HepG2 (cell line): ENCODE measurements around the gene ABCC5. TPM values are rescaled to one million over a fixed set of nuclear protein-coding genes. Genes with fewer than 3 reads are reported as not detected.
A peak's percentile ranks its signal among the peaks of the same experiment; 100 is the strongest.

ENCODE experiments used
- ARID2 ChIP-seq: sonication (generic); formaldehyde crosslinking; IDR thresholded peaks from 2 replicates; pipeline ENCODE4 v1.8.1; 2022; ENCODE audit warnings: mild to moderate bottlenecking, missing genetic modification reagents, borderline replicate concordance
- FOXA3 ChIP-seq: IDR thresholded peaks from 2 replicates; pipeline ENCODE4 v1.6.1; 2016; ENCODE audit warnings: missing genetic modification reagents, missing compliant biosample characterization
- MAF1 ChIP-seq: sonication (generic); formaldehyde crosslinking; IDR thresholded peaks from 2 replicates; pipeline ENCODE4 v1.5.0; 2020; ENCODE audit warnings: missing genetic modification reagents, borderline replicate concordance
- POLR2AphosphoS5 ChIP-seq: IDR thresholded peaks from 2 replicates; pipeline ENCODE4 v1.6.1; 2012; ENCODE audit warnings: low read depth, low read length
- RBM39 ChIP-seq: fragments of 200-400 bp; formaldehyde crosslinking; IDR thresholded peaks from one replicate; pipeline ENCODE4 v1.6.1; 2018; ENCODE audit warnings: antibody characterized with exemption, mild to moderate bottlenecking, low read depth, low read length; ENCODE audit not compliant: poor library complexity, severe bottlenecking
- SIX1 ChIP-seq: sonication (generic); formaldehyde crosslinking; IDR thresholded peaks from 2 replicates; pipeline ENCODE4 v1.4.0; 2020; ENCODE audit warnings: missing genetic modification reagents, borderline replicate concordance
- SMAD9 ChIP-seq: sonication (generic); formaldehyde crosslinking; IDR thresholded peaks from 2 replicates; pipeline ENCODE4 v1.5.1; 2020; ENCODE audit warnings: mild to moderate bottlenecking, missing genetic modification reagents
- SOX6 ChIP-seq, 2 experiments: fragments of 450-650 bp in 1 of 2; sonication (generic) in 1 of 2; formaldehyde crosslinking in 1 of 2; IDR thresholded peaks; 2 replicates each; pipeline versions ENCODE4 v1.4.0 to v1.6.1; 2017 to 2020; ENCODE audit warnings: antibody characterized with exemption in 1 of 2, mild to moderate bottlenecking in 1 of 2, missing genetic modification reagents in 1 of 2
- STAG1 ChIP-seq: sonication (generic); formaldehyde crosslinking; IDR thresholded peaks from 2 replicates; pipeline ENCODE4 v1.4.0; 2020; ENCODE audit warnings: missing genetic modification reagents
- ZMYM3 ChIP-seq: sonication (generic); formaldehyde crosslinking; IDR thresholded peaks from 2 replicates; pipeline ENCODE4 v1.5.1; 2020; ENCODE audit warnings: mild to moderate bottlenecking, missing genetic modification reagents
- ZNF414 ChIP-seq: sonication (generic); formaldehyde crosslinking; IDR thresholded peaks from 2 replicates; pipeline ENCODE4 v1.5.0; 2020; ENCODE audit warnings: missing genetic modification reagents
- ZNF484 ChIP-seq: sonication (generic); formaldehyde crosslinking; IDR thresholded peaks from 2 replicates; pipeline ENCODE4 v1.5.1; 2020; ENCODE audit warnings: mild to moderate bottlenecking, low read depth, missing genetic modification reagents, borderline replicate concordance
- ZNF530 ChIP-seq: sonication (generic); formaldehyde crosslinking; IDR thresholded peaks from 2 replicates; pipeline ENCODE4 v1.5.0; 2020; ENCODE audit warnings: low read depth, mild to moderate bottlenecking, missing genetic modification reagents
- ZNF574 ChIP-seq: sonication (generic); formaldehyde crosslinking; IDR thresholded peaks from 2 replicates; pipeline ENCODE4 v1.4.0; 2020; ENCODE audit warnings: missing genetic modification reagents
- ZNF768 ChIP-seq: sonication (generic); formaldehyde crosslinking; IDR thresholded peaks from 2 replicates; pipeline ENCODE4 v1.4.0; 2020; ENCODE audit warnings: missing genetic modification reagents
- polyA plus RNA-seq, 8 experiments: library from polyadenylated mRNA; depleted of rRNA in 3 of 8; stranded (reverse) in 7 of 8; unstranded in 1 of 8; fragments of >200 nt; fragmentation: Illumina TruSeq in 4 of 8; extraction: Trizol in 4 of 8; gene quantifications; 2 replicates each; pipeline versions ENCODE4 v1.2.1 to v1.2.3, GENCODE V29; 2011 to 2016; ENCODE audit warnings: low read depth in 4 of 8, missing spikeins in 1 of 8, mixed read lengths in 1 of 8; ENCODE audit not compliant: insufficient read depth in 1 of 8
- total RNA-seq, 5 experiments: library from RNA; depleted of rRNA; stranded (reverse); fragments of >200 nt; fragmentation: Illumina TruSeq; extraction: Trizol; gene quantifications; 2 replicates each; pipeline ENCODE4 v1.2.3, GENCODE V29; 2016; ENCODE audit warnings: low read depth in 1 of 5
- TF ChIP-seq, protein P1 (sequence below): sonication (generic); formaldehyde crosslinking; IDR thresholded peaks from 2 replicates; pipeline ENCODE4 v1.4.0; 2020; ENCODE audit warnings: mild to moderate bottlenecking, low read depth, missing genetic modification reagents
- TF ChIP-seq, protein P2 (sequence below): sonication (generic); formaldehyde crosslinking; IDR thresholded peaks from 2 replicates; pipeline ENCODE4 v1.8.0; 2022; ENCODE audit warnings: mild to moderate bottlenecking, missing genetic modification reagents, moderate library complexity
- TF ChIP-seq, protein P3 (sequence below): sonication (generic); formaldehyde crosslinking; IDR thresholded peaks from 2 replicates; pipeline ENCODE4 v1.4.0; 2020; ENCODE audit warnings: missing genetic modification reagents

The ABCC5 gene
- total and polyA plus RNA-seq, 2 of the 13 experiments (the other 11 are each of a cell fraction or from before 2014, with no cell fraction given), result 12.5 to 12.7 TPM

DNA sequence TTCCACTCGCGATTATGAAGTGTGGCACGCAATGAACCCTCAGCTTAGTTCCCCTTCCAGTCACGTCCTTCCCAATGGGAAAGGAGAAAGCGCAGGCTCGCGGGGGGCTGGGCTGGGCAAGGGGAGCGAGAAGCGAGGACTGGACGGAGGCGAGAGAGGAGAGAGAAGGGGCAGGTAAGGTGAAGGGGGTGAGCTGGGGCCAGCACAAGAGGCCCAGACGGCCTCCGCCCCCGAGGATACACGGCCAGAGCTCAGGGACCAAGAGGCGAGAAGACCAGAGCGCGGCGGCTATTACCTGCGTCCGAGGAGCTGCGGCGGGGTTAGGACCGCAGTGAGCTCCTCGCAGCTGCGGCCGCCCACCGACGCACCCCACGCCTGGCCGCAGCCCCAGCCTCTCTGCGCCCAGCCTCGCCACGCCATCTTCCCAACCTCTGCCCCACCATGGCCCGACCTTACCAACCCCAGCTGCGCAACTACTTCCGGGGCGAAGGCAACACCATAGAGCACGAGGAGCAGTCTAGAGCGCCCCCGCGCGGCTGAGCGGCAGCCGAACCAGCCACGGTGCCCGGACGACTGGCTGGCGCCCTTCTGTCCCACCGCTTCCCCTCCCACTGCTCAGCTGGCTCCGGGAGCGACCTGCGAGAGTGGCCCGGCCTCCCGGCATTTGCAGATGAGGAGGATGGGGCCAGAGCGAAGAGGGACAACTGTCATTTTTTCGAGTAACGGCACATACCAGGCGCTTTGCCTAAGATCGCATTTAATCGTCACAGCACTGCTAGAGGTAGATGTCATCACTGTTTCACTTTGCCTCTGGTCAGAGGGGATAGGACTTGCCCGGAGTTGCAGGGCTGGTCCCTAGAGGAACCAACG is 133.0 kb downstream of the ABCC5 start, which contains the start of gene PARL (continued):
- peak; percentile 99 for TF ChIP-seq ZNF574 (CRISPR knock-in tag)
- peak; percentile 96 for TF ChIP-seq ZNF414
- TF ChIP-seq ZNF768 (CRISPR knock-in tag), result peak; percentile 69
- TF ChIP-seq, protein P1, sequence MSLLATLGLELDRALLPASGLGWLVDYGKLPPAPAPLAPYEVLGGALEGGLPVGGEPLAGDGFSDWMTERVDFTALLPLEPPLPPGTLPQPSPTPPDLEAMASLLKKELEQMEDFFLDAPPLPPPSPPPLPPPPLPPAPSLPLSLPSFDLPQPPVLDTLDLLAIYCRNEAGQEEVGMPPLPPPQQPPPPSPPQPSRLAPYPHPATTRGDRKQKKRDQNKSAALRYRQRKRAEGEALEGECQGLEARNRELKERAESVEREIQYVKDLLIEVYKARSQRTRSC (CRISPR knock-in tag), result no peak
- no peak for TF ChIP-seq SOX6 (IDR thresholded peaks at IDR 0.05)
- peak; percentile 75; the same call in 1 of the 2 replicates for TF ChIP-seq SOX6 (CRISPR knock-in tag; IDR thresholded peaks at IDR 0.05)
- TF ChIP-seq, protein P2, sequence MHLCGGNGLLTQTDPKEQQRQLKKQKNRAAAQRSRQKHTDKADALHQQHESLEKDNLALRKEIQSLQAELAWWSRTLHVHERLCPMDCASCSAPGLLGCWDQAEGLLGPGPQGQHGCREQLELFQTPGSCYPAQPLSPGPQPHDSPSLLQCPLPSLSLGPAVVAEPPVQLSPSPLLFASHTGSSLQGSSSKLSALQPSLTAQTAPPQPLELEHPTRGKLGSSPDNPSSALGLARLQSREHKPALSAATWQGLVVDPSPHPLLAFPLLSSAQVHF (CRISPR knock-in tag), result peak; percentile 79
- TF ChIP-seq SIX1 (CRISPR knock-in tag), result no peak
- 0 out of 2 replicates have a peak, but pooled peaks have one; percentile 32 for TF ChIP-seq ZNF484 (CRISPR knock-in tag)
- TF ChIP-seq FOXA3 (CRISPR knock-in tag), result peak; percentile 84
- TF ChIP-seq ZMYM3 (CRISPR knock-in tag), result peak; percentile 70
- no peak for TF ChIP-seq ZNF530 (CRISPR knock-in tag)
- TF ChIP-seq MAF1 (CRISPR knock-in tag), result peak; percentile 39; the same call in 1 of the 2 replicates
- TF ChIP-seq ARID2 (CRISPR knock-in tag), result 0 out of 2 replicates have a peak, but pooled peaks have one; percentile 22
- peak; percentile 83 for TF ChIP-seq STAG1
- no peak for TF ChIP-seq SMAD9 (CRISPR knock-in tag)
- peak; percentile 92 for TF ChIP-seq POLR2AphosphoS5
- TF ChIP-seq, protein P3, sequence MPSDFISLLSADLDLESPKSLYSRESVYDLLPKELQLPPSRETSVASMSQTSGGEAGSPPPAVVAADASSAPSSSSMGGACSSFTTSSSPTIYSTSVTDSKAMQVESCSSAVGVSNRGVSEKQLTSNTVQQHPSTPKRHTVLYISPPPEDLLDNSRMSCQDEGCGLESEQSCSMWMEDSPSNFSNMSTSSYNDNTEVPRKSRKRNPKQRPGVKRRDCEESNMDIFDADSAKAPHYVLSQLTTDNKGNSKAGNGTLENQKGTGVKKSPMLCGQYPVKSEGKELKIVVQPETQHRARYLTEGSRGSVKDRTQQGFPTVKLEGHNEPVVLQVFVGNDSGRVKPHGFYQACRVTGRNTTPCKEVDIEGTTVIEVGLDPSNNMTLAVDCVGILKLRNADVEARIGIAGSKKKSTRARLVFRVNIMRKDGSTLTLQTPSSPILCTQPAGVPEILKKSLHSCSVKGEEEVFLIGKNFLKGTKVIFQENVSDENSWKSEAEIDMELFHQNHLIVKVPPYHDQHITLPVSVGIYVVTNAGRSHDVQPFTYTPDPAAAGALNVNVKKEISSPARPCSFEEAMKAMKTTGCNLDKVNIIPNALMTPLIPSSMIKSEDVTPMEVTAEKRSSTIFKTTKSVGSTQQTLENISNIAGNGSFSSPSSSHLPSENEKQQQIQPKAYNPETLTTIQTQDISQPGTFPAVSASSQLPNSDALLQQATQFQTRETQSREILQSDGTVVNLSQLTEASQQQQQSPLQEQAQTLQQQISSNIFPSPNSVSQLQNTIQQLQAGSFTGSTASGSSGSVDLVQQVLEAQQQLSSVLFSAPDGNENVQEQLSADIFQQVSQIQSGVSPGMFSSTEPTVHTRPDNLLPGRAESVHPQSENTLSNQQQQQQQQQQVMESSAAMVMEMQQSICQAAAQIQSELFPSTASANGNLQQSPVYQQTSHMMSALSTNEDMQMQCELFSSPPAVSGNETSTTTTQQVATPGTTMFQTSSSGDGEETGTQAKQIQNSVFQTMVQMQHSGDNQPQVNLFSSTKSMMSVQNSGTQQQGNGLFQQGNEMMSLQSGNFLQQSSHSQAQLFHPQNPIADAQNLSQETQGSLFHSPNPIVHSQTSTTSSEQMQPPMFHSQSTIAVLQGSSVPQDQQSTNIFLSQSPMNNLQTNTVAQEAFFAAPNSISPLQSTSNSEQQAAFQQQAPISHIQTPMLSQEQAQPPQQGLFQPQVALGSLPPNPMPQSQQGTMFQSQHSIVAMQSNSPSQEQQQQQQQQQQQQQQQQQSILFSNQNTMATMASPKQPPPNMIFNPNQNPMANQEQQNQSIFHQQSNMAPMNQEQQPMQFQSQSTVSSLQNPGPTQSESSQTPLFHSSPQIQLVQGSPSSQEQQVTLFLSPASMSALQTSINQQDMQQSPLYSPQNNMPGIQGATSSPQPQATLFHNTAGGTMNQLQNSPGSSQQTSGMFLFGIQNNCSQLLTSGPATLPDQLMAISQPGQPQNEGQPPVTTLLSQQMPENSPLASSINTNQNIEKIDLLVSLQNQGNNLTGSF (CRISPR knock-in tag), result no peak
- TF ChIP-seq RBM39, result peak; percentile 42
